ENCODE measurements around the gene RECK.

RECK gene

DNA sequence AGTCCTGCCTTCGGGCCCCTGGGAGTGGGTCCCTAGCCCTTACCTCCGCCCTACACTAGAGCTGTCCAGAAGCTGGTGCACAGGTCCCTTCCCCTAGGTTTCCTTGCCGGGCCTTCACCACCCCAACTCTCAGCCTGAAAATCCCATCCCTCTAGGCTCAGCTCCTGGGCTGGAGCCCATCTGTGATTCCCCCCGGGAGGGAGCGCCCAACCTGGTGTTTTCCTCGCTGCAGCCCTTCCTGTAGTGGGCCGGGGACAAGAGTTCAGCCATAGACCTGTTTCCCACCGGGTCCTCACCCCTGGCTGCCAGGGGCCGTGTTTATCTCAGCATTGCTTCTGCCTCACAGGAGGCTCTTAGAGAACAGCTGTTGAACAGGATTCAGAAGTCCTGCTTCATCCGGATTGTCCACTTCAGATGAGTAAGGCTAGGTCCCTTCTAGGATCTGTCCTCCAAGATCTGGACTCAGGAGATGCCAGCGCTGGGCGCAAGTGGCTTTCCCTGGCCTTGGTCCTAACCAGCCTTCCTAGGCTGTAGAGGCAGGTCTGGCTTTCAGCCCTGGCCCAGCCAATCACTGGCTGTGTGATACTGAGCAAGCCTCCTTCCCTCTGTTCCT, 100.8 kb downstream of the RECK start:
- no peak for DNase-seq (ENCODE audit: low read depth in 2 of 2)

DNA sequence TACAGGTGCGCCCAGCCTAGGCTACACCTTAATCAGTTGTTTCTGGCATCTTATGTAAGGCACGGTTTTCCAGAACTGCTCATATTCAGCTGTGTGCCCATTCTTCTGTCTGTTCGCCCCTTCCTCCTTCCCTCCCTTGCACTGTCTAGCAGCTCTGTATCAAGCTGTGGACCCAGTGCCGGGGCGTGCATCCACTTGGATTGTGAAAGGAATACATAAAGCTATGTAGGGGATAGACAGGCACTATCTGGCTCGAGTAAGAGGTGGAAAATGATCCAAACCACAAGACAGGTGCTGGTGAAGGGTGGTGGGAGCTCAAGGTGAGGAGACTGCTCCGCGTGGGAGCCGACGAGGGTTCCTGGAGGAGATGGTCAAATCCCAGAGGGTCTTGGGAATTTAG, 101.8 kb downstream of the RECK start:
- DNase-seq (ENCODE audit: low read depth in 2 of 2) = no peak

DNA sequence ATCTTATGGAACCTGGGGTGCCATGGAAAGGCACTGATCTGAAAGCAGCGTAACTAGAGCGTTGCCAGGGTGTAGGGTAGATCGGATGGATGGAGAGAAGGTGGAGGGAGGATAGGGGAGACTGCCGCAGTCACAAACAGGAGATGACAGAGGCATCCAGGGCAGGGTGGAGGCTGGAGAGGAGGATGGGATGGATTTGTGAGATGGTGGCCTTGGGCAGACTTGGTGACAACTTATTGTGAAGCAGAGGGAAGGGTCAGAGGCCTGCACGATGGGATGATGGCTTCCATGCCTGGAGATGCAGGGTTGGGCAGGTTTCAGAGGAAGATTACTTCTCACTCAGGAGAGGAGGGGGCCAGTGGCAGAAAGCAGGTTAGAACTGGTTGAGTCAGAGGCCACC, 102.2 kb downstream of the RECK start:
- no peak for DNase-seq (ENCODE audit: low read depth in 2 of 2)

DNA sequence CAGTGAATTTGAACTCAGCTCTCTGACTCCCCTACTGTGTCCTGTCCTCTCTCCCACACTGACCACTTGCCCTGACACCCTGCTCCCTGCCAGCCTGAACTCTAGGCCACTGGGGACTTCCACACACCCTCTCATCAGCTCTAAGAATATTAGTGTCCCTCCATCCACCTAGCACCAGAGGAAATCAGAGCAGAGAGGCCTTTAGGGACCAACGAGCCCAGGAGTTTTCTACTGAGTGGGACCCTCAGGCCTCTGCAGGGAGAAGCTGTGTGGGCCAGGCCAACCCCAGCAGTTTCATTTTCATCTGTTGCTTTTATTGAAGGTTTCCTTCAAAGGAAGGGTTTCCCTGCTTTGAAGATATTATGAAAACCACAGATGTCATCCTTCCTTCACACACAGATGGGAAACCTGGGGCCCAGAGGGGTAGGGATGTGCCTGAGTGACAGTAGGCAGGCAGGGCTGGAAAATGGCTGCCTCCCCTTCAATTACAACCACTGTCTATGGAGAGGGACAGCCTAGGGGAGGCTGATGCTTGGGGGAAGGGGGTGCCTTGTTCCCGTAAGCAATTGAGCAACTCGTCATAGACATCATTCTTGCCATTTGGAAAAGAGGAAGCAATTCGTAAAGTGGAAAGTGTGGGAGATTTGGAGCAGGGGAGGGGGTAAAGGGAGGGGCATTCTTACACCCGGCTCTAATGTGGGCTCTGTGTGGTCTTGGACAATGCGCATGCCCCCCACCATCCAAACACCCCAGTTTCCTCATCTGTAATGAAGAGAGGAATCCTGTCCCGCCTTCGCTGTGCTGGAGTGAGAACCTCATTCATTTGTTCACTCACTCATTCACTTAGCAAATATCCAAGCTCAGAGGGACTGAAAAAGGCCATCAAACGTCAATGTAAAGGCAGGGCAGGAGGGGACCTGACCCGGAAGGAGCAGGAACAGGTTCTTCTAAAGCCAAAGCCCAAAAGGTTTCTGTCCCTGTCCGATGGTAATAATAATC, 103.7 kb downstream of the RECK start:
- no peak for DNase-seq (ENCODE audit: low read depth in 2 of 2)

DNA sequence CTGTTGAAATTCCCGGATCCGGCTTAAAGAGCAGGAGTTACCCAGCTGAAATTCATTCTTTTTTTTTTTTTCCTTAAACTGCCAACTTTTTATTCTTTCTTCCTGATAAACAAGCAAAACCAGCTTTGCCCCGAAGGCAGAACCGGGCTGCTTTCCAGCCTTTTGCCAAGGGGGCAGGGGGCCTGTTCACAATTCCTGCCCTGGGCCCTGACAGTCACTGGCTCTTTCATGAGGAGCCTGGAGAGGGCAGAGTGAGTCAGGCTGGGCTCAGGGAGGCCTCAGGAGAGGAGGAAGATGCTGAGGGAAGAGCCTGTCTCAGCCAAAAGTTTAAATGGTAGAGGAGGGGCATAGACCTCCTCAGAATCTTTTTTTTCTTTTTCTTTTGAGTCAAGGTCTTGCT, 104.6 kb downstream of the RECK start:
- DNase-seq (ENCODE audit: low read depth in 2 of 2) = no peak

DNA sequence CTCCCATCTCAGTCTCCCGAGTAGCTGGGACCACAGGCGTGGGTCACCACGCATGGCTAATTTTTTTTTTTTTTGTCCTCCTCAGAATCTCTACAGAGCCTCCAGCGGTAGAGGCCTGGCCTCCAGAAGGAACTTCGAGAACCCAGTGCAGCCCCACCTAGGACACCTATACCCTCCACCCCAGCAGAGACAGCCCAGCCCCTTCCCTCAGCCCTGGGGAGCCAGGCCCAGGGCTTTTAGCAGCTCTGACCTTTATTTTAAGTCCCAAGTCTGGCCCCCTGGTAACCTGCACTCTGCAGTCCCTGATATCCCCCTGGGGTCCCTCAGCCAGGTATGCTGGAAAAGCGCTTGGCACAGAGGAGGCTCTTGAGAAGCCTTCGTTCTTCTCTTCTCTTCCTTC, 105.0 kb downstream of the RECK start:
- no peak for DNase-seq (ENCODE audit: low read depth in 2 of 2)

DNA sequence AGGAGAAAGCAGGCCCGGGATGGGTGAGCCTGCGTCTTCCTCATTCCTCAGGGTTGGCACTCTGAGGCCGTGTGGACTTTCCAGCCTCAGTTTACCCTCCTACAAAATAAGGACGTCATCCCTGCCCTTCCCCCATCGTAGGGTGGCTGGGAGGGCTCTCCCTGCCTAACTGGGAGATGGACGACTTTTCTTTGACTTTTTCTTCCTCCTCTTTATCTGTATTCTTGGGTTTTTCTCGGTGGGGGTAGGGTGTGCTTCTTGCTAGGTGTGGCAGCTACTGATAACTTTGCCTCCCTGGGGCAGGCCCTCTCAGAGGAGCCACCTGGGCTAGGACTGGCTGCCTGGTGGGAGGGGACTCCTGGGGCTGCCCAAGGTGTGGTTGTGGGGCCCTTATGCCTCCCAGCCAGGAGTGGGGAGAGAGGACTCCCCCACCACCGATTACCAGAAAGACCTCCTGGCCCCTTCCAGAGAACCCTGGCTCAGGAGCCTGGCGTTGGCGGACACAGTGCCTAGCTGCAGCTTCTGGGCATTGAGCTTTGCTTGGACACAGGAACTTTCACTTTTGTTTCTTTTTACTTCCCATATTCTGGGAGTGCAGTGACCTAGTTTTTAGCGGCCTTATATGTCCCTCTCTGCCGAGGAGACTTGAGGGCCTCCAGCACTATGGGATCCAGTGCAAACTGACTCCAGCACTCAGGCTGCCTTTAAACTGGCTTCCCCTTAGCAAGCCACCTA, 106.0 kb downstream of the RECK start:
- no peak for DNase-seq (ENCODE audit: low read depth in 2 of 2)

DNA sequence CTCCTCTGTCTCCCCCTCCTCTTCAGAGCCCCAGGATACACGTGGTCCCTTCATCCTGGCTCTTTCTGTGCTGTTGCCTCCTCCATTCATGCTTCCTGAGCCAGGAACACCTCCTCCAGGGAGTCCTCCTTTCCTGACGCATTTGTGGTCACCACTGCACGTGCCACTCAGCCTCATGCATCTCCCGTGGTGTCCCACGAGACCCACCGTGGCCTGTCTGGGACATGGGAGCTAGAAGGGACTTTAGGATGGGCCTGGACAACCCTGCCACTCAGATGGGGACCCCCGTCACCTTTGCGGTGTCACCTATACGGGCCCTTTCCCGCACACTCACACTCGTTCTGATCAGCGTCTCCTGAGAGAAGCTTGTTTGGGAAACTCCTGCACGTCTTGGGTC, 106.5 kb downstream of the RECK start:
- no peak for DNase-seq (ENCODE audit: low read depth in 2 of 2)

DNA sequence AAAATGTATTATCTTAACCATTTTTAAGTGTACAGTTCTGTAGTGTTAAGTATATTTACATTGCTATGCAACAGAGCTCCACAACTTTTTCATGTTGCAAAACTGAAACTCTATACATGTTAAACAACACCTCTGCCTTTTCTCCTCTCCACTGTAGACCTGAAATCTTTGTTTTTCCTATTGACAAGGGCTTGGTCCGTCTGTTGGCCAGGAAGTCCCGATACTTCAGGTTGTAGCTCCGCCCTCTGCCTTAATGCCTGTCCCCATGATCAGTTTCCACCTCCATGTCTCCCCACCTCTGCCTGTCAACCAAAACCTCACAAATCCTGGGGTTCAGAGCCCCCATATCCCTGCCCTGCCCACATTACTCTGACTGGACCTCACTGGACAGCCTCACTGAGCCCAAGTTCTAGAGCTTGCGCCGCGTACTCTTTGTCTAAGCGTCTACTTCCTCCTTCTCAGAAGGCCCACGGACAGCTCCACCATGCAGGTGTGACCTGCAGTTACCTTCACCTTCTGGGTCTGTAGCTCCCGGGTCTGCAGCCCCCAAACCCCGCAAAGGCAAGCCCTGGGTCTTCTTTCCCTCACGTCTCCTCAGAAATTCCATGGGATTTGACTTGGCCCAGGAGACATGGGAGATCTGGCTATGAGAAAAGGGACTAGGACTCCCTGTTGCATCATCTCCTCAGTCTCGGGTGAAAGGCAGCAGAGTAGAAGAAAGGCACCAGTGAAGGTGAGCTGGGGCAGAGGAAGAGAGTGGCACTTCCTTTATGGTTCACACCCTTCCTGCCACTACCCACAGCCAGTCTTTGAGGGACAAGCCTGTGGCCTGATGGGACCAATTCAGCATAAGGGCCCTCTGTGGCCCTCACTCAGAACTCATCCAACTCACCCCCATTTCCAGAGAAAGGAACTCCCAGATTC, 107.9 kb downstream of the RECK start:
- DNase-seq (ENCODE audit: low read depth in 2 of 2) = no peak

DNA sequence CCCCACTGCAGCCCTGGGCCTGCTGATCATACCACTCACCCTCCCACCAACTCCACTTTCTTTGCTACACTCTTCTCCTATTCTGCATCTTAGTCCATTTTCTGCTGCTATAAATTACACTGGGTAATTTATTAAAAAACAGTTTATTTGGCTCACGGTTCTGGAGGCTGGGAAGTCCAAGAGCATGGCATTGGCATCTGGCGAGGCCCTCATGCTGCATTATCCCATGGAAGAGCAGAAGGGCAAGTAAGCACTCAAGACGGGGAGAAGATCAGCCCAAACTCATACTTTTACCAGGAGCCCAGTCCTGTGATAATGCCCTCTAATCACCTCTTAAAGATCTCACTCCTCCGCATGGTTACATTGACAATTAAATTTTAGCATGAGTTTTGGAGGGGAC, 109.3 kb downstream of the RECK start:
- DNase-seq (ENCODE audit: low read depth in 2 of 2) = no peak

DNA sequence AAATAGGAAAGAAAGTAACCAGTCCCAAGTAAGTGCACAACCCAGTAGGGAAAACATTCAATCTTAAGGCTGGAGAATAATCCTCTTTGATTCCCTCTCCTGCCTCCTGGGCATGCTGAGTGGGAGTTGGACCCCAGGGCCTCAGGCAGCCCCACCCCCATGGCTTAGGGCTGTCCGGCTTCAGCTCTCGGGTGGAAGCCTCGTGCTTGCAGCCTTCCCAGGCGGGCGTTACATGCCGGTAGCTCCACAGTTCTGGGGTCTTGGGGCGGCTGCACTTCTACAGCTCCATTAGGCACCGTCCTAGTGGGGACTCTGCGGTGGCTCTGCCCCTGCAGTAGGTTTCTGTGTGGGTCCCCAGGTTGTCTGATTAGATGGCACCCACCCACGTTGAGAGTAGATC, 109.9 kb downstream of the RECK start:
- no peak for DNase-seq (ENCODE audit: low read depth in 2 of 2)

DNA sequence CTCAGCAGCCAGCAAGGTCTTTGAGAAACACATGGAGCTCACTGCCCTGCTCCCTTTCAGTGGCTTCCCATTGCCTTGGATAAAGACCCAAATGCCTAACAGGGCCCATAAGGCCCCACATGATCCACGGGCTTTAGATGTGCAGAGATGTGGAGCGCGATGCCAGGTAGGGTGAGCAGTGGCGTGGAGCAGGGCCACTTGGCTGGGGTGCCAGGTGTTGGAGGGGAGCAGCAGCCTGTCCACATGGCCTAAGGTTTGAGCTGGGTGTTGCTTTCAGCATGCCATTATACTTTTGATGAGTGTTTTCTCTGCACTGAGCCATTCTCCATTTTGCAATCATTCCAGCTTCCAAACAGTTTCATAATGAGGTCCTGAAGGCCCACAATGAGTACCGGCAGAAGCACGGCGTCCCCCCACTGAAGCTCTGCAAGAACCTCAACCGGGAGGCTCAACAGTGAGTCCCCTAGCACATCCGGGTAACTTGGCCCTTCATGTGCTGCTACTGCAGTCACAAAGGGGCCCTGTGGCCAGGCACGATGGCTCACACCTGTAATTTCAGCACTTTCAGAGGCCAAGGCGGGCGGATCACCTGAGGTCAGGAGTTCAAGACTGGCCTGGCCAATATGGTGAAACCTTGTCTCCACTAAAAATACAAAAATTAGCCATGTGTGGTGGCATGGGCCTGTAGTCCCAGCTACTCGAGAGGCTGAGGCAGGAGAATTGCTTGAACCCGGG, 110.9 kb downstream of the RECK start:
- no peak for DNase-seq (ENCODE audit: low read depth in 2 of 2)

DNA sequence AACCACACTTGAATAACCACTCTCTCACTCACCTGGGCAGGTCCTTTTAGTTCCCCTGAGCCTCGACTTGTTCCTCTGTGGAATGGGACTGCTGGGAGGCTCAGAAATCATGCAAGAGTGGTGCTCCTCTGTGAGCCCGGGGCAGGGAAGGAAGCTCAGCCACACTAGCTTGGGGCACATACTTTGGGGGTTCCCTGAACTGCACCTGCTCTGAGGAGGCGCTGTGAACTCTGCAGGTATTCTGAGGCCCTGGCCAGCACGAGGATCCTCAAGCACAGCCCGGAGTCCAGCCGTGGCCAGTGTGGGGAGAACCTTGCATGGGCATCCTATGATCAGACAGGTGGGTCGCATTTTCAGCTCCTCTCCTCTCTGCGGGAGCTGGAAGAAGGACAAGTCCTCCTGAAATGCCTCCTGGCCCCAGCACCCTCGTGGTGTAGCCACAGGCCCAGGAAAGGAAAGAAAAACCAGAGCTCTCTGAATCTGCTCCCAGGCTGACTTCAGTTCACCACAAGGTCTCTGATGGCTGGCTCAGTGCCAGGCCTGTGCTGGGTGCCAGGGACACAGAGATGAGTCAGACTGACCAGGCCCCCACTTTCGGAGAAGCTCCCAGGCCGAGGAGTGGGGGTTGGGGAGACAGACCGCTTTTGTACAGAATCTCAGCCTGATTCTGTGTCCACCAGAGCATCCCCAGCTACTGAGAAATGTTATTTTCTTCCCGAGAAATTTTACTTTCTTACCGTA, 111.8 kb downstream of the RECK start:
- DNase-seq (ENCODE audit: low read depth in 2 of 2) = peak; percentile 57 to 60

DNA sequence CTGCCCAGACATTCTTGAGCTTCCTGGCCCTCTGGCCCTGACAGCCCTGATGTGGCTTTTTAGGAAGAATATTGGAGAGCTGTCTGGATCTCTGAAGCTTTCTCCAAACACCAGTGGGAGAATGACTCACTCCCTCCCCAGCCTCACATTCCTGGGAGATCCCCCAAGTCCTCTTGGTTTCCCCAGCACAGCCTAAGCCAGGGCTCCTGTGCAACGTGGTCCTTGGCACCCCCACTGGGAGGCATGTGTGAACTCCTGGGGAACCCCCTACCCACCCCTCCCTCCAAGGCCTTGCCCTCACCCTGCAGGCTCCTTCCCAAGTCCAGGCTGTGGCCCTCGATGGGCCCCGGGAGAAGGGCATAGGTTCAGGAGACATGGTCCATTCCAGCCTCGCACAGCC, 112.5 kb downstream of the RECK start:
- DNase-seq (ENCODE audit: low read depth in 2 of 2) = no peak

DNA sequence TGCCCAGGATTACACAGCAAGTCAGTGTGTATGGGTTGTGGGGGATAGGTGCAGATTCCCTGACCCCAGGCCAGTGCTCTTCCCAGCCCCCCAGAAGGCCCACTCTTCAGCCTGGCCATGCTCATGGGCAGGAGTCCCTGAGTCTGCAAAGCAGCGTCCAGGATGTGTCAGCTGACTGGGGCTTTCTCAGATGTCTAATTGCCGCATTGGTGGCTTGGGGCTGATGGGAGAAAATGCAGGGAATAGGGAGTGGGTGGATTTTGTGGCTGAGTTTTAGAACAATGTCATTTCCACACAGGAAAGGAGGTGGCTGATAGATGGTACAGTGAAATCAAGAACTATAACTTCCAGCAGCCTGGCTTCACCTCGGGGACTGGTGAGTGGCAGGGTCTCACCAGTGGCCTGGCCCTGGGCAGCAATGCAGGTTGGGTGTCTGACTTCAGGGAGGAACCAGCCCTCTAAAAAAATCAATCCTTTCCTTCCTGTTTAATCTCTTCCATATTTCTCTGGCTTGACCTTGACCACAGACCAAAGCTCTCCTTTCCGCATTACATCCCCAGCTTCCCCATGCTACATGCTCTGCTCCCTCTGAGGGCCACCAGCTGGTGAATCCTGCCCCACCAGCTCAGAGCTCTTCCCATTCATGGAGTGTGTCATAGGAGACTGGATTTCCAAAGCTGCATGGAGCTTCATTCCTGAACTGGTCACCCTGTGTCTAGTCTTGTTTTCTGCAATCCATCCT, 114.0 kb downstream of the RECK start:
- DNase-seq (ENCODE audit: low read depth in 2 of 2) = no peak

DNA sequence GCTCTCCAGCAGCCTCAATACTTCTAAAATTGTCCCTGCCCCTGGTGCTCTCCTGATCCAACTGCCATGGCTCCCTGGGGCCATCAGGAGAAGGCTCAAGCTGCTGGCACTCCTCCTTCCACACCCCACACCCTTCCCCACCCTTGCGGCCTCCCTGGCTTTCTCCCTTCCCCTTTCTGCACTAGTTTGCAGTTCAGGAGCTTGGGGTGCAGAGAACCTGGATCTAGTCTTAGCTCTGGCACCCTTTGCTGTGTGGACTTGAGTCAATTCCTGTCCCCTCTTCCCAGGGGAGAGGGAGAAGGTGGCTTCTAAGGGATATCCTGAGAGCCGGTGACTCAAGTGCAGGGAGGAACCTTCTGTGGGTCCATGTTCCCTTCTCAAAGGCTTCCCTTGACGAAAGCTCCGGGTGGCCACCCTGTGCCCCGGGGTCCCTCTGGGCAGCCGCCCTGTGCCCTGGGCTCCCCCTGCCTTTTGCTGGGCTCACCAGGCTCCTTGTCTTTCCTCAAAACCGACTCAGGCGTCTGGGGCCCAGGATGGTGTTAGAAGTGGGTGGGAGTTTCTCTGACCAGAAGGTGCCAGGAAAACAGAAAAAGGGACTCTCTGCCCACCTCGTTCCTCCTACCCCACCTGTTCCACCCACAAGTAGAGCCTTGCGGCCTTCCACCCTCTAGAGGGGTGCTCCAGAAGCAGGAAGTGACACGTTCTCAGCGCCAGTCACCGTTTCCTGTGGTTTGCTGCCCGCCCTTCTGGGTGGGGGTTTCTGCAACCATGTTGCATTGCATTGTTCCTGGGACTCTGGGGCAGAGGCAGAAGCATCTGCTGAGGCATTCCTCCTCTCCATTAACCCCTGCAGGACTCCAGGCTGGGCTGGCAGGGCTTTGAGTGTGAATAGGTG, 114.8 kb downstream of the RECK start:
- DNase-seq (ENCODE audit: low read depth in 2 of 2) = peak; percentile 82 to 89

DNA sequence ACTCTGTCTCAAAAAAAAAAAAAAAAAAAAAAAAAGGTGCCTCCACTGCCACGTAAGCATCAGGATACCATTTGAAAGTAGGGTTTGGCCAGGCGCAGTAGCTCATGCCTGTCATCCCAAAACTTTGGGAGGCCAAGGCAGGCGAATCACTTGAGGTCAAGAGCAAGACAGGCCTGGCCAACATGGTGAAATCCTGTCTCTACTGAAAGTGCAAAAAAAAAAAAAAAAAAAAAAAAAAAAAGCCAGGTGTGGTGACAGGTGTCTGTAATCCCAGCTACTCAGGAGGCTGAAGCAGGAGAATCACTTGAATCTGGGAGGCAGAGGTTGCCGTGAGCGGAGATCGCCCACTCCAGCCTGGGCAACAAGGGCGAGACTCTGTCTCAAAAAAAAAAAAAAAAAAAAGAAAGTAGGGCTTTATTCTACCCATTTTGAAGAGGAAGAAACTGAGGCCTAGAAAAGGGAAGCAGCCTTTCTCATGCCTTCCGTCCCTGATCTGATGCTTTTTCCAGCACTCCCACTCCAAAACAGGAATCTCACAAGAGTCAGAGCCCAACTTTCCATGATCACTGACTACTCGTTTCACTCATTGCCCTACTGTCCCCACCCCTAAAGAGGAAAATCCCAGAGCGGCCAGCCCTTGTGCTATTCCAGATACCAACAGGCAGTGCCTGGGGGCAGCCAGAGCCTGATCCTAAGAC, 116.2 kb downstream of the RECK start:
- DNase-seq (ENCODE audit: low read depth in 2 of 2) = no peak

DNA sequence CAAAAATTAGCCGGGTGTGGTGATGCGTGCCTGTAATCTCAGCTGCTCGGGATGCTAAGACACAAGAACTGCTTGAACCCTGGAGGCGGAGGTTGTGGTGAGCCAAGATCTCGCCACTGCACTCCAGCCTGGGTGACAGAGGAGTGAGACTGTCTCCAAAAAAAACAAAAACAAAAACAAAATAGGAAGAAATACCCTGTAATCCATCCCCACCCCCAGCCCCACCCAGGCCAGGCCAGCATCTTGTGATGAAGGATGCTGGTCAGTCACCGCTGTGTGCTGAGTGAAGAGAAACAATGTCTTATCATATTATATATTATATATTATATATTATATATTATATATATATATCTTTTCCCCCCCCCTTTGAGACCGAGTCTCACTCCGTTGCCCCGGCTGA, 117.0 kb downstream of the RECK start:
- no peak for DNase-seq (ENCODE audit: low read depth in 2 of 2)

All from activated CD8-positive, alpha-beta memory T cell treated with anti-CD3 and anti-CD28 coated beads for 4 hours (primary cell).